Panc1 (cell line): ENCODE data around the gene DBET.
"Not testable (repeated sequence)": the region's sequence is repeated elsewhere in the genome, so short reads cannot be mapped to it uniquely, and the experiment has no call there.

Experiments used
- CTCF ChIP-seq: fragments of 450-650 bp; IDR thresholded peaks from 2 replicates; pipeline ENCODE4 v1.5.1; 2017; ENCODE audit warnings: mild to moderate bottlenecking
- POLR2AphosphoS5 ChIP-seq: IDR thresholded peaks from 2 replicates; pipeline ENCODE4 v1.6.1; 2012; ENCODE audit warnings: mild to moderate bottlenecking, low read depth, low read length, moderate library complexity
- REST ChIP-seq, 2 experiments: IDR thresholded peaks; 2 replicates each; pipeline ENCODE4 v1.6.1; 2011 to 2012; ENCODE audit warnings: low read depth in 2 of 2, control low read depth in 1 of 2, low read length in 1 of 2, mild to moderate bottlenecking in 1 of 2, moderate library complexity in 1 of 2; ENCODE audit not compliant: insufficient read depth in 1 of 2
- SIN3A ChIP-seq: IDR thresholded peaks from 2 replicates; pipeline ENCODE4 v1.6.1; 2012; ENCODE audit warnings: low read depth, mild to moderate bottlenecking, low read length, moderate library complexity, borderline replicate concordance; ENCODE audit not compliant: insufficient read depth
- TCF7L2 ChIP-seq: IDR thresholded peaks from 2 replicates; pipeline ENCODE4 v1.6.1; 2011; ENCODE audit warnings: mild to moderate bottlenecking, low read depth, low read length, inconsistent platforms

DNA sequence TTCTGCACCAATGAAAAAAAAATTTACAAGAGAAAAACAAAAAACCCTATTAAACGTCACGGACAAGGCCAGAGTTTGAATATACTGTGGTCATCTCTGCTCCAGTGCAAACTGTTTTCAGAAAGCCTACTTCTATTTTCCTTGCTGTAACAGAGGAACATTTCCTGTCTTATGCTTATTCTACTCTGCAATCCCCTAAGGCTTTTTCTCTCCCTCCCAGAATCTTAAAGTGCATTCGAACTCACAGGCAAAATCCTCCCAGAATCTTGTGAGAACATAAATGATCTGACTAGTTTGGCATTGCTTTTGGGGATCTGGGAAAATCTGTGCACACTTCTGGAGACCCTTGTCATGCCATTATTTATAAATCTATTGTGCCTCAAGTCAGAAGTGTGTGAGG lies 503 bp downstream of the DBET start:
- TF ChIP-seq CTCF; POLR2AphosphoS5; REST (IDR thresholded peaks at IDR 0.05; ENCODE audit: insufficient read depth in 1 of 2, low read depth in 2 of 2, low read length in 1 of 2); TCF7L2; SIN3A: not testable (repeated sequence)
